Activated T-helper 1 cell treated with anti-CD3 and anti-CD28 coated beads, Interleukin-2, amount 50 U/mL, for 16 hours (primary cell): ENCODE measurements around the gene CNTNAP2.

Experiments
- DNase-seq, 2 donors: peaks; one replicate each; pipeline ENCODE4 v3.0.0-alpha.2; 2020; ENCODE audit warnings: low read depth in 1 of 2, low spot score in 1 of 2

Gene CNTNAP2

DNA sequence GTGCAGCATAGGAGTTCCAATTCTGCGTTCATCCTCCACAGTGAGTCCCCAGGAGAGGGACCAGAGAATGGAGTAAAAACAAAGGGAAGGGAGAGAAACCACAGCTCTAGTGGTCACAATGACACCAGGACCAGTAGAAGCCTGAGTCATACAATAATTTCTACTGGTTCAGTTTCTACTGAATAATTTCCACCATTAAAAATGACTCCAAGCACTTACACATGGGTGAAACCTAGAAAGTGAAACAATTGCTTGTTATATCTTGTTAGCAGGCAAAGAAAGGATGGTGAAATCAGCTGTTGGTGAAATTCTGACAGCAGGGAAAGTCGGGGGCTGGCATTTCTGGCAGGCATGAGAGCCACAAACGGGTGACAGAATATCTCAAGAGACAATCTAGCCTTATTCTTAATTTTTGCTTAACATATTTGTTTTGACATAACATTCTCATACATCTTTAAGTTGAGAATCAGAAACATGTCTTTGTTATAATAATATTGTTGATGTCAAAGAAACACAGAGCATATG lies 1408.2 kb downstream of the CNTNAP2 start:
- no peak for DNase-seq

DNA sequence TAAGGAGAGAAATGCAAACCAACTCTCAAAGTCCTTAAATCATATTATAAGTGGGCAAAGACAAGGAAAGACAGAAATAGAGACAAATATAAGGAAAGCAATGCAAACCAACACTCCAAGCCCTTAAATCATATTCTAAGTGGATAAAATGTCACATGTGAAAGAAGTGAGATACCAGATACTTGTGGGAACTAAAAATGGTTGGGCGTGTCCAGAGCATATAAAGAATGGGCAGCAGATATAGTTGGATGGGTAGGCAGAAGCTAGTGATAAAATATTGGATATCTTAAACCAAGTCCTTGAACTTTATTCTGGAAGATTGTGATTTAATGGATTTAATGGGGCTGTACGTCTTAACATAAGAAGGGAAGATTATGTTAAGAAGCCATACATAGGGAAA lies 1408.7 kb downstream of the CNTNAP2 start:
- no peak for DNase-seq

DNA sequence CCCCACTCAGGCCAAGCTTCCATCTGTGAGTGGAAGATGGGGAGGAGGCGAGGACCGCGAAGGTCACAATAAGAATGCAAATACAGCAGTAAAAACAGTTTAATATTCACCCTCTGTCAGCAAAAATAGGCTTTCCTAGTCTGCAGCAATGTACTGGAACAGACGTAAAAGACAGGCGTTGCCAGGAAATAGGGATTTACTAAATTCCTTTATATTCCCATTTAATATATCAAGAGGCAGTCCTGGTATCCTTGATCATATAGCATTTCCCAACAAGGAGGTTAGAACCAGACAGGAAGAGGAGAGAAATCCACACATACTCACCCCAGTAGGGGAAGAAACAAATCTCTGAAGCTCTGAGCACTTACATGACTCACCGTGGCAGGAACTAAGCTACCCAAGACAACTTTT lies 1419.1 kb downstream of the CNTNAP2 start:
- DNase-seq, result no peak

DNA sequence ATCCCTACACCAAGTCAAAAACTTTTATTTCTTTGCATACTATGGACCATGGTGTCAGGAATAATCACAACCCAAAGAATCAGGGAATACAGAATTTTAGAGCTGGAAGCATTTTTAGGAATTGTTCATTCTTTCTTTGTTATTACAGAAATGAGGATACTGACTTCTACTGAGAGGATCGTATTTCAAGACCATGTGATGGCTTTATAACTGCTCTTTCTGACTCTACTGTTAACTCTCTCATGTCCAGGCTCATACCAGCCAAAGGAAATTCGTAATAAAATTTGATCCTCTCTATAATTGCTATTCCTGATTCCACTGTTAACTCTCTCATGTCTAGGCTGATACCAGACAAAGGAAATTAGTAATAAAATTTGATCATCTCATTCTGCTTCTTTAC lies 1423.1 kb downstream of the CNTNAP2 start:
- no peak for DNase-seq

DNA sequence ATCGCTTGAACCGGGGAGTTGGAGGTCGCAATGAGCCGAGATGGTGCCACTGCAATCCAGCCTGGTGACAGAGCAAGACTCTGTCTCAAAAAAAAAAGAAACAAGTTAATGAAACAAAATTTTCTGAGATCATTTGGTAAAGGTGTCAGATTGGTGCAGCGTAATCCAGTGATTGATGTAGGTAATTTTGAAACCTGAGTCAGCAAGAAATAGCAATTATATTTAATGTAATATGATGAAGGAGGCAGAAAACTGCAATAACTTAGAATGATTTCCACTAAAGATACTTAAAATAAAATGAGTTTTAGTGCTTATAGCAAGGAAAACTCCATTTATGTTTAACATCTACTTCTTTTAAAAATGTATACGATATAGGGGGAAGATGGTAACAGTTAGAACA lies 1424.1 kb downstream of the CNTNAP2 start:
- no peak for DNase-seq

DNA sequence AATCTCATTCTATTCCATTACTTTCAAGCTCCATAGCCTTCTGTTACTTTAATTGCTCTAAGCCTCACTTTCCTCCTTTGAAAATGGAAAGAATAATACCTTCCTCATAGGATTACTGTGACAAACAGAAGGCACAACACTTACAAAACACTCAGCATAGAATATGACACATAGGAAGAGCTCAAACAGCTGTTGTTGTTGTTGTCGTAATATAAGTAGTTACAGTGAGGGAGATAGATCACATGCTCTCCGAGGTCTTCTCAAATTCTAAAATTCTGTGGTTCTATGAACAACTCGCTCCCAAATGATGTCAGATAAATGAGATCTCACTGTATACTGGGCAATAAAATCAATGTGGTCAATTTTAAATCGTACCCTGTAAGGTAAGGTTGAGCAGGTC lies 1424.7 kb downstream of the CNTNAP2 start:
- no peak for DNase-seq

DNA sequence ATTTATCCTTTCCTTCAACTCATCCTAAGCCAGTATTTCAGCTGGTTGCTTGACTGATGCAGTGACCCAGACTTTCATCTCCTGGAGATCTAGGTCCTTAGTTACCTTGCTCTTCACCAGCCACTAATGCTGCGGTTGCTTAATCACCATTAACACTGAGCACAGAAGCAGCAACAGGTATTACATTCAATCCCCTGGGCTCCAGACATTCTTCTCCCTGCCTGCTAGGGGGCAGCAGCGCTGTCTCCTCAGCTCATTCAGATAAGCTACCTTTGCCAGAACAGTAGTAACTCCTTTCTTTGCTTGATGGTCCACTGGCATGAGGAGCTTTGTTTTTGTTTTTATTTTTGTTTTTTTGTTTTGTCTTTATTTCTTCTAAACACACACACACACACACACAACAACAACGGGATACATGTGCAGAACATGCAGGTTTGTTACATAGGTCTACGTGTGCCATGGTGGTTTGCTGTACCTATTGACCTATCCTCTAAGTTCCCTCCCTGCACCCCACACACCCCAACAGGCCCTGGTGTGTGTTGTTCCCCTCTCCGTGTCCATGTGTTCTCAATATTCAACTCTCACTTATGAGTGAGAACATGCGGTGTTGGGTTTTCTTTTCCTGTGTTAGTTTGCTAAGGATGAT lies 1430.8 kb downstream of the CNTNAP2 start:
- no peak for DNase-seq

DNA sequence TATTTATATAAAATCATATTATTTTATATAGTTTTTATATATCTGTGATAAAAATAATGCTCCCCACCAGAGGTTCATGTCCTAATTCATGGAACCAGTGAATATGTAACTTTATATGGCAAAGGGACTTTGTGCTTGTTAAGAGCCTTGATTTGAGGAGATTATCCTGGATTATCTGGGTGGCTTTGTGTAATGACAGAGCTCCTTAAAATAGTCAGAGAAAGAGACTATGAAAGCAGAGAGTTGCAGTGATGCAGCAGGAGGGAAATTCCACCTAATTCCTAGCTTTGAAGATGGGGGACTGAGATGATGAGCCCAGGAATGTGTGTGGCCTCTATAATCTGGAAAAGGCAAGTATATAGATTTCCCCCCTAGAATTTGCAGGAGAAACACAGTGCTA lies 1439.7 kb downstream of the CNTNAP2 start:
- DNase-seq, result no peak

DNA sequence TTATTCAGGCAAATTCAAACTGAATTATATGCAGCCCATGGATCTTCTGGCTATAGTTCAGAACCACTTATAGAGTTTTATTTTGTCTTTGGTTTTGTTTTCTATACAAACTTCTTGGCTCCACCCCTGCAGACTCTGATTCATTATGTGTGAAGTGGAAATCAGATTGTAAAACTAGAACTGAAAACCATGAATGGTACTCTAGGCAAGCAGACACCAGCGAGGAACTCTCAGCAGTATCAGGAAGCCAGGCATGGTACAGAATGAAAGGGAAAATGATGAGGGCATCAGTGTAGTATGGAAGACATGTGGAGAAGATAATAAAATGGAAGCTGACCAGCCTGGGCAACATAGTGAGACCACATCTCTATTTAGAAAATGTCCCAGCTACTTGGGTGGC lies 1447.1 kb downstream of the CNTNAP2 start:
- DNase-seq, result no peak

DNA sequence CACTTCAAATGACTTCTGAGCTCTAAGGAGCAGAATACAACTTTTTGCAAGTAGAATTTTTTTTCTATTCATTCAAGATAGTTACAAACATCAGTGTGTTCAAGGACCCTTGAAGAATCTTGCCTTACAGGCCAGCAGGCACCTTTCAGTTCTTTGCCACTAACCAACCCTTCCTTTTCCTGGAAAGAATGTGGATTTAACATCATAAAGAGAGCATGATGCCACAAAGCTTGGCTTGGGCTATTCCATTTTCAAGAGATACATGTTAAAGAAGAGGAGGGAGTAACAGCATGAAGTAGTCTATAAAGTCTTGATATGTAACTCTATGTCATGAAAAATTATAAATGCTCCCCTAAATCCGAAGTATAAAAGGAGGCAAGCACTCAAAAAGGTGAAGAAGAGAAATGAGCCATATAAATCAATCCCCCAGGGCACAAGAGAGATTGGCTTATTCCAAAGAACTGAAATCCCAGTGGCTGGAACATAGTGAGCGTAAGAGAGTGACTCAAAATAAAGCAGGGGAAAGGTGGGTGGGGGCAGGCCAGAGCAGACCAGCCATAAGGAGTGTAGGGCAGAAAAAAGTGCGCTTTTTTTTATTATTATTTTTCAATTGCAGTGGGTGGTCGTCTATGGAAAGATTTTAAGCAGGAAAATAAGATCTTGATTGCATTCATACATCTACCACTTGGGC lies 1448.3 kb downstream of the CNTNAP2 start:
- no peak for DNase-seq

DNA sequence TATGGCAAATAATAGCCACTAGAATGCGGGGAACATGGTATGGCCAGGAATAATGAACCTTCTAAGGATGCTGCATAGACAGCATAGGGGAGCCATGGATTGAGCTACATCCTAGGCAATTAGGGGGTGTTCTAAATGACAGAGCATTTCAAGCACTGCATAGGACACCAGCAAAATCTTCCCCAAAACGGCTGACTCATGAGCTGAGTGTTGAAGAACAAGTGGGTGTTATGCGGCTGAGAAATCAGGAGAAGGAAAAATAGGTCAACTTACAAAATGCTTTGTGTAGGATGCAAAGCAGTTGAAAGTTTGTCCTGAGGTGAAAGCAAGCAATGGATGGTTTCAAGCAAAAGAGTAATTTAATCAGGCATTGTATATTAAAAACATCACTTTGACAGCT lies 1450.4 kb downstream of the CNTNAP2 start:
- DNase-seq, result no peak

DNA sequence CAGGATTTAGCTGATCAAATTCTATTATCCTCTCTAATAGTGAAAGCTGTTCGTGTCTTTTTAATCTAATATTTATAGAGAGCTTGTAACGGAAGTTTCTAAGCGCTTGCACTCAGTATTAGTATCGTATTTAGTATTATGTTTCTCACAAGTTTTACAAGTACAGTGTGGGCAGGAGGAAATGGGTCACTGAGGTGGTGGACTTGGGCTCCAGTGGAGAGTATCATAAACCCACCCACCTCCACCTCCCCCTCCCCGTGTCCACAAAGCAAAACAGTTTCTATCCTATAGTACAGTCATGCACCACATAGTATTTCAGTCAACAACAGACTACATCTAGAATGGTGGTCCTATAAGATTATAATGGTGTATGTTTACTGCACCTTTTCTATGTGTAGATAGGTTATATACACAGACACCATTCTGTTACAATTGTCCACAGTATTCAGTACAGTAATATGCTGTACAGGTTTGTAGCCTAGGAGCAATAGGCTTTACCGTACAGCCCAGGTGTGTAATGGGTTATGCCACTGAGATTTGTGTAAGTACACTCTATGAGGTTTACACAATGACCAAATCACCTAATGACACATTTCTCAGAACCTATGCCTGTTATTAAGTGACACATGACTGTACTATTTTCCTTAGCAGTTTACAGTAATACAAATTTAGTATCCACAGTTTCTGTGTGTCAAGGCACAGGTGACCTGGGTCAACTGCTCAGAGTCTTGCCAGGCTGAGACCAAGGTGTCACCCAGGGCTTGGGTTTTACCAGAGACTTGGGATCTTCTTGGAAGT lies 1452.7 kb downstream of the CNTNAP2 start:
- no peak for DNase-seq

DNA sequence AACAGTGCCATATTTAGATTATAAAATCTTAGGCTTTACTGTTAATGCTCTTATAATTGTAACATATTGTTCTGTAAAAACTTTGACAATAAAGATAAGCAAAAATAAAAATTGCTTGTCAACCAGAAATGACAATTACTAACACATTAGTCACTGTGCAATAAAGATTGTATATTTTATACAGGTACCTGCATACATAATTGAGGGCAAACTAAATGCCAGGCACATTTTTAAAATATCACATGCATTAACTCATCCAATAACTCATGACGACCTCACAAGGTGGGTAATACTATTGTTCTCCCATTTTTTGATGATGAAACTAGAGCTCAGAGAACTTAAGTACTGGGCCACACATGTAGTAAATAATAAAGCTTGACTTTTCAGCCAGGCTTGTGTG lies 1453.8 kb downstream of the CNTNAP2 start:
- no peak for DNase-seq

DNA sequence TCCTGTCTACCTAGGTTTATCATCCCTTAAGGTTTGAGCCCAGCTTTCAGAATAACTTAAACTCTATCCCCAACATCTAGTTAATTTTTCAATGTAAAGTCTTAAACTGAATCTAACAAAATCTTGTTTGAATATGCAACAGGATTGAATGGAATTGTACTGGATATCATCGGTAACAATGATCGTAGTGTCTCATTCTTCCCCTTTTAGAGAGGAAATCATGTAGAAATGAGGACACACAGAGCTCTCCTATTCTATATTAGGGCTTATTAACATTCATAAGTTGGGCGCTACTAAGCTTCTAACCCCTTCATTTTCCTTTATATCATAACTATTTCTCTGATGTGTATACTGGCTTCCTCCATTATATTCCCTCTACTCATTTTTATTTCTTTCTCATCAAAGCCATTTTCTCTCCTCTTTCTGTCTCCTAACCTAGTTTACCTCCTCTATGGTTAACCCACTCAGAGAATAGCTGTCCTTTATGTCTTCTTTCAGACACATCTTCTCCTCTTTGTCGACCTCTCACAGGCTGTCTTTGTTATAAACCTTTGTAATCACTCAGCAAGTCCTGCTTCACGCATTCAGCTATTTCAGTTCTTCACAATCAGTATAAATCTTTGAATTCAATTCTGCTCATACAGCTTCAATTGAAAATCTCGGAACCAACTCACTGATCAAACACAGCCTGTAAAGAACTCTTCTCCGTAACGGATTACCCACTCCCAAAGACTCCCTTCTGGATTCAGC lies 1455.0 kb downstream of the CNTNAP2 start:
- no peak for DNase-seq

DNA sequence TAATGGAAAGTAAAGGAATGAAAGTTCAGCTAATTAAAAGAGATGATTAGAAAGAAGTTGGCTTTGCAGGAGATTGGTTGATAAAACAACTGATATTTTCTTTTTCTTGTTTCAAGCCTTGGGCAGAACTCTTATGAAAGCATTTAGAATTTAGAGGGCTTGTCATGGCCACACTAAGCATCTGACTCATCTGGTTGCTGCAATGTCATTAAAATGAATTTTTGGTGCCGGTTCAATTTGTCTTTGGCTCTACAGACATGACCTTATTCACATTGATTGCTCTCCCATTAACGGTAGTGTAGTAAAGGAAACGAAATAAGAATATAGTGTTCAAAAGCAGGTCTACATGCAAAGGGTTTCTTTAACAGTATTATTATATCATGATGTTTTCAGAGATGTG lies 1461.6 kb downstream of the CNTNAP2 start:
- no peak for DNase-seq

DNA sequence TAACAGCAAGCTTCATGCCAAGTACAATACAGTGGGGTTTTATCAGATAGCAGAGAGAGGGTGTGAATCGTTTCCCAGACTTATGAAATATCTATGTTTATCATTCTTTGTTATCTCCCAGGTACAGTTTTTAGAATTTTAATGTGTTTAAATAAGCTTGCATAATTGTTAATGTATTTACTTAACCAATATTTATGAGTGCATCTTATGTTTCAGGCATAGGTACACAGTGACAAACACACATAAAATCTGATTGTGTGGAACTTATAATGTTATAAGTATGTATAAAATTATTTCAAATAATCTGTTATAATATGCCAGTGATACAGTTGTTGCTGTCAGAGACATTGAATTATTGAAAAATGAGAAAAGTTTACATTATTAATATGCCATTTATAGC lies 1462.5 kb downstream of the CNTNAP2 start:
- DNase-seq, result no peak

DNA sequence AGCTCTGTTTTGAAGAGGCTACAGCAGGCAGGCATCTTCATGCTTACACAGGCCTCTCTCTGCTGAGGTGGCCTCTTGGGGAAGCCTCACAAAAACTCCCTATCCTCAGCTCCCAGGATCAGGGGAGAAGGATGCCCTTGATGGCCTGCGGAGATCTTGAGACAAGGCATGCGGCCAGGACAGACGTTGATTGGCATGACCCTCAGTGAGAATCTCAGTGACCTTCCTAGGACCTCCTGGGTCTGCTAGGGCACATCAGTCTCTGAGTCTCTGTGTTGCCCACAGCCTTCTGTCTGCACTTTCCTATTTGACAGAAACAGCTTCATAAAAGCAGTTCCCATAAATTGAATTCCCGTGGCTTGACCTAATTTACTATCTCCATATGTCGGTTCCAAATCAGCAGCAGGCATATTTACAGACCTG lies 1468.2 kb downstream of the CNTNAP2 start:
- DNase-seq, result no peak

DNA sequence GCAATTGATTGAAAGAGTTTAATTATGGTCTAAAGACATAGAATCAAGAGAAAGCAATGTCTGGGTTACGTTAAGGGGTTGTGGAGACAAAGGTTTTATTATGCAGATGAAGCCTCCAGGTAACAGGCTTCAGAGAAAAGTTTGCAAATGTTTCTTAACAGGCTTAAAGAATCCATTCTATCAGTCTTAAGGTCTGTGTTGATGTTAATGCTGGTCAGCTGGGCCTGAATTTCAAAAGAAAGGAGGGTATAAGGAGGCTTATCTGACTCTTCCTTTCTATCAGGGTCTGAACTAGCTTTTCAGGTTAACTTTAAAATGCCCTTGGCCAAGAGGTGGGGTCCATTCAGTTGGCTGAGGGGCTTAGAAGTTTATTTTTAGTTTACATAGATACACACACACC lies 1469.5 kb downstream of the CNTNAP2 start:
- DNase-seq, result no peak

DNA sequence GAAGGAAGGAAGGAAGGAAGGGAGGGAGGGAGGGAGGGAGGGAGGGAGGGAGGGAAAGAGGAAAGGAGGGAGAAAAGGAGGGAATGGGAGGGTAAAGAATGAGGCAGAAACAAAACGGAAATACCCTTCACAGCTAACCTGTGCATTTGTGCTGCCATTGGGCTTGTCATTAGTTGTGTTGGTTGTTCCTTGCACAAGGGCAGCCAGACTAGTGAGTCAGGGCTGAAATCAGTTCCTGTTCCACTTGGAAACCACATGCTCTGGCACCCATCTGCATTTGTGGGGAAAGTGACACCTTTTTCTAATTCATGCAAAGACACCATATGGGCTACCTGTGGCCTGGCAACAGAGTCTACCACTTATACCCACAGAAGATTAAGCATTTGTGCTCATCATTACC lies 1469.9 kb downstream of the CNTNAP2 start:
- DNase-seq, result no peak

DNA sequence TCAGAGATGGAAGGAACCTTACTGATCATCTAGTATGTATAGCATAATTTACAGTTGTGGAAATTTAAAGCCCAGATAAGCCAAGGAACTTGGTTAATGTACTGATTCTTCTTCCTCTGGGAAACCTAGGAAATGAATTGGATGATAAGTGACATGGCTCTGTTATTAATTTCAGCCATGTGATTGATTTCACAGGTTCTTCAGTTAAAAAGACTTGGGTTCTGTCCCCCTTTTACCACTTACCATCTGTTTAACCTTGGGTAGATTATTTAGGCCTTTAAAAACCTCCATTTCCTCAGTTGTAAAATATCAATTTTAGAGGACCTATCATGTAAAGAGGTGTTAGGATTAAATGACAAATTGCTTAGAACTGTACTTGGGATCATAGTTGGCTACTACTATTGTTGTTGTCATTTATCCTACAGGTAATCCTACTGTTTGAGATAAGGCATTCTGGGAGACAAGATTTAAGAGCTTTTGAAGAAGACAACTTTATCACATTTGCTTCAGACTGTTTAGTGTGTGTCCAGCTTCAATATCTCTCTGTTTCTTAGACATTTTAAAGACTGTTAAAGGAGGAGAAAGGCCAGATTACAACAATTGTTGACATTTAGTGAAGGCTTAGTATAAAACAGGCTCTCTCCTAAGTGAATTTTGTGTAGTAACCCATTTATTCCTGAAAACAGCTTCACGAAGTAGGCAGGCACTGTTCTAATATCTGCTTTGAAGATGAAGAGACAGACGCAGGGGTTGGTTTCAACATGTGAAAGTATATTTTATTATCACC lies 1476.9 kb downstream of the CNTNAP2 start:
- DNase-seq, result no peak

DNA sequence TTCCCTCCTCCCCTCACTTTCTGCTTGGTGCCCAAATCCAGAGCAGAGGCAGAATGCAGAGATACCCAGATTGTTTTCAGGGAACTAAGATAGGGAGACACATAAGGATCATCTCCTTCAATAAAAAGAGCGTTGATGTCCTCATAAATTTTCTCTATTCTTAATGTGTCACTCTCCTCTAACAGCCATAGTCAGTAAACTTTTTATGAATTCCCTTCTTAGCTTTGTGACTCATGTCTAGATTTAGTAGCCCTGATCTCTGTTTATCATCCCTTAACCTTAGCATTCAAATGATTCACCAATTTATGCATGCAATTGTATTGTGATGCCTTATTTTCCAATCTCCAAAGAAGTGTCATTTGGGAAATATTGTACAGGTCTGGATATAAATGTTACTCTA lies 1478.4 kb downstream of the CNTNAP2 start:
- DNase-seq, result no peak
